Astrocyte (in vitro differentiated cells and primary cell): ENCODE results near the gene EYA2. TPM values are rescaled to one million over a fixed set of nuclear protein-coding genes. Genes with fewer than 3 reads are reported as not detected.

Experiments
- DNase-seq: peaks from one replicate; pipeline ENCODE4 v3.0.0-alpha.2; 2010; ENCODE audit warnings: low read depth
- FAIRE-seq: peaks from 2 replicates; lab custom pipeline; 2011; peaks lifted over from hg19 to GRCh38; lab: Jason Lieb, UNC
- H2AFZ ChIP-seq: 2 replicates; pipeline ENCODE4 v1.6.0; 2012; ENCODE audit warnings: low read depth, low read length, inconsistent platforms
- H3K27ac ChIP-seq: 2 replicates; pipeline ENCODE4 v1.5.1; 2011; ENCODE audit warnings: low read depth, low read length, inconsistent platforms
- H3K27me3 ChIP-seq: 2 replicates; pipeline ENCODE4 v1.6.0; 2011; ENCODE audit warnings: low read length, inconsistent platforms; ENCODE audit not compliant: insufficient read depth
- H3K36me3 ChIP-seq: 2 replicates; pipeline ENCODE4 v1.5.1; 2011; ENCODE audit warnings: low read length, inconsistent platforms; ENCODE audit not compliant: insufficient read depth
- H3K4me1 ChIP-seq: 2 replicates; pipeline ENCODE4 v1.5.1; 2011; ENCODE audit warnings: low read length, inconsistent platforms; ENCODE audit not compliant: insufficient read depth
- H3K4me2 ChIP-seq: 2 replicates; pipeline ENCODE4 v1.6.0; 2012; ENCODE audit warnings: low read length, inconsistent platforms
- H3K4me3 ChIP-seq: 2 replicates; pipeline ENCODE4 v1.5.1; 2011; ENCODE audit warnings: low read depth, mild to moderate bottlenecking, low read length, inconsistent platforms; ENCODE audit not compliant: insufficient read depth
- H3K79me2 ChIP-seq: 2 replicates; pipeline ENCODE4 v1.6.0; 2012; ENCODE audit warnings: mild to moderate bottlenecking, low read length, inconsistent platforms; ENCODE audit not compliant: insufficient read depth
- H3K9ac ChIP-seq: 2 replicates; pipeline ENCODE4 v1.6.0; 2012; ENCODE audit warnings: mild to moderate bottlenecking, low read length, inconsistent platforms
- H3K9me3 ChIP-seq: 2 replicates; pipeline ENCODE4 v1.5.1; 2012; ENCODE audit warnings: low read depth, mild to moderate bottlenecking, low read length, inconsistent platforms; ENCODE audit not compliant: insufficient read depth
- H4K20me1 ChIP-seq: 2 replicates; pipeline ENCODE4 v1.6.0; 2012; ENCODE audit warnings: low read length, inconsistent platforms; ENCODE audit not compliant: insufficient read depth
- H3K27ac Mint-ChIP-seq: one replicate; pipeline ENCODE4 v1.8.0; 2021; ENCODE audit warnings: mild to moderate bottlenecking, mixed read lengths; ENCODE audit not compliant: unreplicated experiment
- H3K27me3 Mint-ChIP-seq: one replicate; pipeline ENCODE4 v1.8.0; 2021; ENCODE audit warnings: low read depth, mixed read lengths; ENCODE audit not compliant: unreplicated experiment
- H3K36me3 Mint-ChIP-seq: one replicate; pipeline ENCODE4 v1.8.0; 2021; ENCODE audit warnings: low read depth, mixed read lengths; ENCODE audit not compliant: unreplicated experiment
- H3K4me1 Mint-ChIP-seq: one replicate; pipeline ENCODE4 v1.8.0; 2021; ENCODE audit warnings: low read depth, mixed read lengths; ENCODE audit not compliant: unreplicated experiment
- H3K4me3 Mint-ChIP-seq: one replicate; pipeline ENCODE4 v1.8.0; 2021; ENCODE audit warnings: mild to moderate bottlenecking, moderate library complexity, mixed read lengths; ENCODE audit not compliant: unreplicated experiment
- H3K9me3 Mint-ChIP-seq: one replicate; pipeline ENCODE4 v1.8.0; 2021; ENCODE audit warnings: mild to moderate bottlenecking, mixed read lengths; ENCODE audit not compliant: unreplicated experiment
- EZH2 ChIP-seq: IDR thresholded peaks from 2 replicates; pipeline ENCODE4 v1.6.1; 2012; ENCODE audit warnings: mild to moderate bottlenecking, low read length, inconsistent platforms; ENCODE audit not compliant: insufficient read depth
- total RNA-seq: library from RNA; stranded (reverse); gene quantifications from 2 replicates; pipeline ENCODE4 v1.2.1, GENCODE V29; 2021
- TF ChIP-seq, protein P1 (sequence below): IDR thresholded peaks from 2 replicates; pipeline ENCODE4 v1.5.1; 2011; ENCODE audit warnings: low read depth, mild to moderate bottlenecking, inconsistent platforms, low read length, moderate library complexity; ENCODE audit not compliant: insufficient read depth

Gene EYA2
- total RNA-seq, 1 donor from 2014 or later, result 1.5 TPM

DNA sequence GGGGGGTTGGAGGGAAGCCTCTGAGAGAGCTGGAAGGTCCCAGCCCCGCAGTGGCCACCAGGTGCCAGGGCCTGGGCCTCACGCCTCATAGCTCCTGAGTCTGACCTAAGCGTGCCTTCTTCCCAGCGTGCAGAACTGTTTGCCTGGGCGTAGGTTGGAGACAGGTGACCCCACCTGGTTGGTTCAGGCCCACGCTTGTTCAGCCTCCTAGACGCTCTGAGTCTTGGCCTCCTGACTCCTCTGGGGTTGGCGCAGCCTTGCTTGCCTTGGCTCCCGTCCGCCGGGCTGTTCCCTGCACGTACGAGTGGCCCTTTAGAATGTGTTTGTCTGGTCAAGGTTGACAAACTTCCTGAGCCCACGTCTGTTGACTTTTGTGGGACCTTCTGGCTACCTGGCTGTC, 70.8 kb downstream of the EYA2 start:
- no peaks in the 10 kb centered on the region for H4K20me1 ChIP-seq
- H3K9me3 Mint-ChIP-seq, result peaks cover 6% of the 10 kb centered on the region
- H3K27me3 Mint-ChIP-seq, result peaks cover 5% of the 10 kb centered on the region
- no peak overlapping the region for H3K27ac Mint-ChIP-seq
- DNase-seq (no peak), FAIRE-seq (no peak)
- H3K9ac ChIP-seq, result no peak overlapping the region
- H3K4me1 ChIP-seq, result no peaks in the 10 kb centered on the region
- no peaks in the 10 kb centered on the region for H3K9me3 ChIP-seq
- no peak overlapping the region for H3K27ac ChIP-seq
- no peak overlapping the region for H3K4me2 ChIP-seq
- H3K36me3 ChIP-seq, result no peaks in the 10 kb centered on the region
- H3K4me1 Mint-ChIP-seq, result no peaks in the 10 kb centered on the region
- TF ChIP-seq EZH2, result no peak
- TF ChIP-seq, protein P1, sequence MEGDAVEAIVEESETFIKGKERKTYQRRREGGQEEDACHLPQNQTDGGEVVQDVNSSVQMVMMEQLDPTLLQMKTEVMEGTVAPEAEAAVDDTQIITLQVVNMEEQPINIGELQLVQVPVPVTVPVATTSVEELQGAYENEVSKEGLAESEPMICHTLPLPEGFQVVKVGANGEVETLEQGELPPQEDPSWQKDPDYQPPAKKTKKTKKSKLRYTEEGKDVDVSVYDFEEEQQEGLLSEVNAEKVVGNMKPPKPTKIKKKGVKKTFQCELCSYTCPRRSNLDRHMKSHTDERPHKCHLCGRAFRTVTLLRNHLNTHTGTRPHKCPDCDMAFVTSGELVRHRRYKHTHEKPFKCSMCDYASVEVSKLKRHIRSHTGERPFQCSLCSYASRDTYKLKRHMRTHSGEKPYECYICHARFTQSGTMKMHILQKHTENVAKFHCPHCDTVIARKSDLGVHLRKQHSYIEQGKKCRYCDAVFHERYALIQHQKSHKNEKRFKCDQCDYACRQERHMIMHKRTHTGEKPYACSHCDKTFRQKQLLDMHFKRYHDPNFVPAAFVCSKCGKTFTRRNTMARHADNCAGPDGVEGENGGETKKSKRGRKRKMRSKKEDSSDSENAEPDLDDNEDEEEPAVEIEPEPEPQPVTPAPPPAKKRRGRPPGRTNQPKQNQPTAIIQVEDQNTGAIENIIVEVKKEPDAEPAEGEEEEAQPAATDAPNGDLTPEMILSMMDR, result no peak
- H3K4me3 ChIP-seq, result no peak overlapping the region
- no peaks in the 10 kb centered on the region for H3K79me2 ChIP-seq
- no peaks in the 10 kb centered on the region for H3K27me3 ChIP-seq
- no peak overlapping the region for H3K4me3 Mint-ChIP-seq
- H2AFZ ChIP-seq, result no peak overlapping the region
- H3K36me3 Mint-ChIP-seq, result no peaks in the 10 kb centered on the region

- no peak overlapping the region for H3K27ac ChIP-seq
- no peaks in the 10 kb centered on the region for H3K36me3 ChIP-seq
- FAIRE-seq (no peak), DNase-seq (no peak)
- H3K4me3 ChIP-seq, result no peak overlapping the region
- H2AFZ ChIP-seq, result no peak overlapping the region
- H3K9me3 ChIP-seq, result no peaks in the 10 kb centered on the region
- no peaks in the 10 kb centered on the region for H4K20me1 ChIP-seq
- H3K4me1 ChIP-seq, result no peaks in the 10 kb centered on the region
- Mint-ChIP-seq H3K36me3 (no peaks in the 10 kb centered on the region), H3K27ac (no peak overlapping the region), H3K27me3 (peaks cover 5% of the 10 kb centered on the region), H3K4me1 (no peaks in the 10 kb centered on the region), H3K9me3 (peaks cover 5% of the 10 kb centered on the region), H3K4me3 (no peak overlapping the region)
- H3K27me3 ChIP-seq, result no peaks in the 10 kb centered on the region
- no peaks in the 10 kb centered on the region for H3K79me2 ChIP-seq
- TF ChIP-seq, protein P1, result no peak
- TF ChIP-seq EZH2, result no peak
- no peak overlapping the region for H3K4me2 ChIP-seq
- no peak overlapping the region for H3K9ac ChIP-seq
Observed at GRCh38 chr20:46967646-46968045, 73.0 kb downstream of the EYA2 start.

- Mint-ChIP-seq H3K9me3 (peaks cover 5% of the 10 kb centered on the region), H3K36me3 (no peaks in the 10 kb centered on the region), H3K4me3 (no peak overlapping the region), H3K4me1 (no peaks in the 10 kb centered on the region), H3K27me3 (peaks cover 4% of the 10 kb centered on the region), H3K27ac (peak overlapping the region; percentile 78)
- no peak overlapping the region for H3K9ac ChIP-seq
- H3K27me3 ChIP-seq, result peaks cover 11% of the 10 kb centered on the region
- FAIRE-seq (no peak), DNase-seq (peak; percentile 66)
- H3K36me3 ChIP-seq, result no peaks in the 10 kb centered on the region
- no peaks in the 10 kb centered on the region for H3K4me1 ChIP-seq
- H4K20me1 ChIP-seq, result no peaks in the 10 kb centered on the region
- peak overlapping the region; percentile 6 for H3K4me2 ChIP-seq
- H3K27ac ChIP-seq, result no peak overlapping the region
- H3K79me2 ChIP-seq, result no peaks in the 10 kb centered on the region
- TF ChIP-seq, protein P1, result no peak
- no peak for TF ChIP-seq EZH2
- no peak overlapping the region for H3K4me3 ChIP-seq
- no peaks in the 10 kb centered on the region for H3K9me3 ChIP-seq
- peak overlapping the region; percentile 37 for H2AFZ ChIP-seq
Observed at GRCh38 chr20:46970937-46971630, 76.4 kb downstream of the EYA2 start.
